Measurements from ENCODE around the gene SPTSSA. TPM values are rescaled to one million over a fixed set of nuclear protein-coding genes. Genes with fewer than 3 reads are reported as not detected.
"Not testable (repeated sequence)": the region's sequence is repeated elsewhere in the genome, so short reads cannot be mapped to it uniquely, and the experiment has no call there.

The SPTSSA gene
- polyA plus RNA-seq, 1 experiment: 32.5 TPM

- ChIA-PET CTCF (no interaction called here), POLR2A (no interaction called here)
- Histone ChIP-seq H3K9me3 (ENCODE audit: control insufficient read depth, insufficient read depth, low read length) (no peaks in the 10 kb centered on the region), H3K27ac (ENCODE audit: low read depth, low read length) (no peak overlapping the region), H3K4me3 (ENCODE audit: low read depth, low read length) (no peak overlapping the region), H3K27me3 (ENCODE audit: control insufficient read depth, insufficient read depth, low read length) (no peaks in the 10 kb centered on the region)
- TF ChIP-seq CTCF (IDR thresholded peaks at IDR 0.05; ENCODE audit: low read depth, low read length): no peak
- no peak for DNase-seq (ENCODE audit: low read depth, low spot score)
Measured at GRCh38 chr14:34438438-34438837, 23.6 kb downstream of the SPTSSA start.

- CTCF ChIA-PET: no interaction called here
- no peak for TF ChIP-seq CTCF (IDR thresholded peaks at IDR 0.05; ENCODE audit: low read depth, low read length)
- H3K9me3 ChIP-seq (ENCODE audit: control insufficient read depth, insufficient read depth, low read length): no peaks in the 10 kb centered on the region
- no peak overlapping the region for H3K4me3 ChIP-seq (ENCODE audit: low read depth, low read length)
- no peaks in the 10 kb centered on the region for H3K27me3 ChIP-seq (ENCODE audit: control insufficient read depth, insufficient read depth, low read length)
- no peak overlapping the region for H3K27ac ChIP-seq (ENCODE audit: low read depth, low read length)
- POLR2A ChIA-PET: interaction anchor here (0.6 kb wide), 1 partner anchor 676 kb away, joined by 3 read pairs; no protein-coding TSS in a partner anchor
- no peak for DNase-seq (ENCODE audit: low read depth, low spot score)
Measured at GRCh38 chr14:34437729-34438080, 24.3 kb downstream of the SPTSSA start.

DNA sequence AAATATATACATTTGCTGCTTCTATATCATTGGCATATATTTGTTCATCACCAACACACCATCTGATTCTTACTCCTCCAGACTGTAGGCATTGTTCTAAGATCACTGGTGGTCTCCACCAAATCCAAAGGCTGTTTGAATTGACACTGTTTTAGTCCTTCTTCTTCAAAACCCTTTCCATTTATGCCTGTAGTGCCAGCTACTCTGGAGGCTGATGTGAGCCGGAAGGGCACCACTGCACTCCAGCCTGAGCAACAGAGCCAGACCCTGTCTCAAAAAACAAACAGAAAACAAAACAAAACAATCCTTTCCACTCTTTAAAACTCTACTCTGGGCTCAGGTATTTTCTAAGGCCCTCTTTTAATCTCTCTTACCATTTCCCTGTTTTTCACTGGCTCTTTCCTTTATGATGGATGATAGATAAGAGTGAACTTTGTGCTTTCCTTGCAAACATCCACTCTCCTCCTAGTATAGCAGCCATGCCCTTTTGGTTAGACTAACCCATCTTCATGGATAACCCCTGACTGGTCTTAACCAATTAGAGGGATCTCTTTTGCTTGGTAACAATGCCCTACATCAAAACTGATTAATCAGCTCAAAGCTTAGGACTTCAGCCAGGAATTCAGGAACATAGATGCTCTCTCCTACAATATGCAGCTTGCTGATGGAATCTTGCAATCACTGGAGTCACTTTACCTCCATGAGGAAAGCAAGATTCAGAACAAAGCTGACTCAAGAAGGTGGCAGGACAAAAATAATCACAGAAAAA lies 24.9 kb downstream of the SPTSSA start:
- Histone ChIP-seq H3K9me3 (ENCODE audit: control insufficient read depth, insufficient read depth, low read length) (no peaks in the 10 kb centered on the region), H3K27ac (ENCODE audit: low read depth, low read length) (no peak overlapping the region), H3K4me3 (ENCODE audit: low read depth, low read length) (no peak overlapping the region), H3K27me3 (ENCODE audit: control insufficient read depth, insufficient read depth, low read length) (no peaks in the 10 kb centered on the region)
- DNase-seq (ENCODE audit: low read depth, low spot score): no peak
- CTCF ChIA-PET: interaction anchor here (0.6 kb wide), 1 partner anchor 99 kb away, joined by 7 read pairs; no protein-coding TSS in a partner anchor
- POLR2A ChIA-PET: interaction anchor here (0.6 to 0.8 kb wide), 3 partner anchors 14 to 677 kb away, joined by 3 to 4 read pairs (median 3); no protein-coding TSS in a partner anchor
- TF ChIP-seq CTCF (IDR thresholded peaks at IDR 0.05; ENCODE audit: low read depth, low read length): no peak

GRCh38 chr14:34436118-34436905 lies 25.7 kb downstream of the SPTSSA start:
- ChIA-PET POLR2A (interaction anchor here (0.8 kb wide), 2 partner anchors 15 to 24 kb away, joined by 3 to 4 read pairs; no protein-coding TSS in a partner anchor), CTCF (interaction anchor here (0.6 to 1.6 kb wide), 2 partner anchors 72 to 113 kb away, joined by 3 to 7 read pairs; no protein-coding TSS in a partner anchor)
- Histone ChIP-seq H3K4me3 (ENCODE audit: low read depth, low read length) (no peak overlapping the region), H3K27me3 (ENCODE audit: control insufficient read depth, insufficient read depth, low read length) (no peaks in the 10 kb centered on the region), H3K9me3 (ENCODE audit: control insufficient read depth, insufficient read depth, low read length) (no peaks in the 10 kb centered on the region), H3K27ac (ENCODE audit: low read depth, low read length) (no peak overlapping the region)
- TF ChIP-seq CTCF (IDR thresholded peaks at IDR 0.05; ENCODE audit: low read depth, low read length): no peak
- peak; percentile 30 for DNase-seq (ENCODE audit: low read depth, low spot score)

- DNase-seq (ENCODE audit: low read depth, low spot score): no peak
- POLR2A ChIA-PET: no interaction called here
- H3K27me3 ChIP-seq (ENCODE audit: control insufficient read depth, insufficient read depth, low read length): no peaks in the 10 kb centered on the region
- no peak for TF ChIP-seq CTCF (IDR thresholded peaks at IDR 0.05; ENCODE audit: low read depth, low read length)
- CTCF ChIA-PET: no interaction called here
- no peak overlapping the region for H3K4me3 ChIP-seq (ENCODE audit: low read depth, low read length)
- H3K9me3 ChIP-seq (ENCODE audit: control insufficient read depth, insufficient read depth, low read length): no peaks in the 10 kb centered on the region
- no peak overlapping the region for H3K27ac ChIP-seq (ENCODE audit: low read depth, low read length)
Measured at GRCh38 chr14:34433957-34434356, 28.1 kb downstream of the SPTSSA start.

- H3K27ac ChIP-seq (ENCODE audit: low read depth, low read length); DNase-seq (ENCODE audit: low read depth, low spot score); POLR2A ChIA-PET; H3K27me3 ChIP-seq (ENCODE audit: control insufficient read depth, insufficient read depth, low read length); H3K4me3 ChIP-seq (ENCODE audit: low read depth, low read length); H3K9me3 ChIP-seq (ENCODE audit: control insufficient read depth, insufficient read depth, low read length); CTCF ChIA-PET: not testable (repeated sequence)
Measured at GRCh38 chr14:34428102-34428466, 34.0 kb downstream of the SPTSSA start.
